H54 (cell line): ENCODE measurements around the gene PDE4D.

Source experiments
- DNase-seq: peaks from one replicate; pipeline ENCODE4 v3.0.0; 2011; ENCODE audit warnings: low spot score, mixed read lengths; ENCODE audit not compliant: insufficient read length
- FAIRE-seq: peaks from 3 replicates; lab custom pipeline; 2011; peaks lifted over from hg19 to GRCh38; lab: Jason Lieb, UNC
- POLR2A ChIP-seq: IDR thresholded peaks from 2 replicates; pipeline ENCODE4 v1.6.1; 2011; ENCODE audit warnings: low read depth, mild to moderate bottlenecking, low read length

PDE4D gene

GRCh38 chr5:59624898-59625297 lies 268.6 kb downstream of the PDE4D start:
- FAIRE-seq: no peak
- no peak for DNase-seq
- TF ChIP-seq POLR2A: no peak

GRCh38 chr5:59622848-59623247 lies 270.7 kb downstream of the PDE4D start:
- FAIRE-seq (no peak), DNase-seq (no peak)
- TF ChIP-seq POLR2A: no peak

GRCh38 chr5:59621477-59621876 lies 272.0 kb downstream of the PDE4D start:
- no peak for DNase-seq
- no peak for FAIRE-seq
- no peak for TF ChIP-seq POLR2A

GRCh38 chr5:59620535-59621212 lies 272.9 kb downstream of the PDE4D start:
- no peak for FAIRE-seq
- DNase-seq: no peak
- TF ChIP-seq POLR2A: no peak

DNA sequence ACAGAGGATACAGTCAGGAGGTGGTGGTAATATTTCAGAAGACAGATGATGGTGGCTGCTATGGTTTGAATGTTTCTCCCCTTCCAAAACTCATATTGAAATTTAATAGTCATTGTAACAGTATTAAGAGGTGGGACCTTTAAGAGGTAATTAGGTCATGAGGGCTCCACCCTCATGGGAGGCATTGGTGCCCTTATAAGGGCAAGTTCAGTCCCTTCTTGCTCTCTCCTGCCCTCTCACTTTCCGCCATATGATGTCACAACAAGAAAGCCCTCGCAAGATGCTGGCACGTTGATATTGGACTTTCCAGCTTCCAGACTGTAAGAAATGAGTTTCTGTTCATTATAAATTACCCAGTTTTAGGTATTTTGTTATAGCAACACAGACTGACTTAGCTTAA lies 274.9 kb downstream of the PDE4D start:
- DNase-seq: no peak
- TF ChIP-seq POLR2A: no peak

DNA sequence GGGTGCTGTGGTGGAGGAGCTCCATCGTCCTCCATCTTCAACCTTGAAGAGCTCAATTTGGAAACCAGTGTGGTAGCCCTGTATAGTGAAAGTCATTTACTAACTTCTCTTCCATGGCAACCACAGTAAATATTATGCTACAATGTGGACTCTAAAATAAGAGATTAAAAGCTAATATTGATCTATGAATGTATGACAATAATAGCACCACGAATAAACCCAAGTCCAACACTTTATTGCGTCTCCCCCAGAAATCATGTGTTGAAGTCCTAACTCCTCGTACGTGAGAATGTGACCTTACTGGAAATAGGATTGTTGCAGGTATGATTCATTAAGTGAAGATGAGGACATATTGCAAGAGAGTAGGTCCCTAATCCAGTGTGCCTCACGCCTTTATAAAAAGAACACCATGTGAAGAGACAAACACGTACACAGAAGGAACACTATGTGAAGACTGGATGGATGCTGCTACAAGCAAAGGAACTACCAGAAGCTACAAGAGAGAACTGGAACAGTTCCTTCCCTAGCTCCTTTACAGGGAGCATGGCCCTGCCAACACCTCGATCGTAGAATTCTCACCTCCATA lies 276.2 kb downstream of the PDE4D start:
- FAIRE-seq: no peak
- TF ChIP-seq POLR2A: no peak
- no peak for DNase-seq

More for the DNA sequence above, 274.9 kb downstream of the PDE4D start:
- no peak for FAIRE-seq

DNA sequence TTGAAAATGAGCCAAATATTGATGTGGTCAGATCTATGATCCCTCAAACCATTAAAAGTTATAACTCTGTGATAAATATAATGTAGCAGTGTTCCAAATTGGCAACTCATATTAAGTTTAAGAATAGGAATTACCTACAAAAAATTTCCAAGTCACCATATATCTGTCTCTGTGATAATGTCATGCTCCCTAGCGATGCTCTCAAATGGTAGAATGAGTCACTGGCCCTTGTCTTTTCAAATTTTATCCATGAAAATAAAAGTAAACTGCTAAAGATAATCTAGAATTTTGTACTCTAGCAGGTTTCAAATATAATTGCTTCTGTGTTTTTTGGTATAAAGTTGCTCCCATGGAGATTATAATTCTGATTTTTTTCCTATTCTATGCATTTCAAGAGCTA lies 277.1 kb downstream of the PDE4D start:
- DNase-seq (no peak), FAIRE-seq (no peak)
- TF ChIP-seq POLR2A: no peak

- no peak for TF ChIP-seq POLR2A
- peak; percentile 91 for FAIRE-seq
- DNase-seq: no peak
These were observed 278.3 kb downstream of the PDE4D start for GRCh38 chr5:59615272-59615671.

- no peak for DNase-seq
- no peak for FAIRE-seq
- TF ChIP-seq POLR2A: no peak
These were observed 283.8 kb downstream of the PDE4D start for GRCh38 chr5:59609501-59610265.

DNA sequence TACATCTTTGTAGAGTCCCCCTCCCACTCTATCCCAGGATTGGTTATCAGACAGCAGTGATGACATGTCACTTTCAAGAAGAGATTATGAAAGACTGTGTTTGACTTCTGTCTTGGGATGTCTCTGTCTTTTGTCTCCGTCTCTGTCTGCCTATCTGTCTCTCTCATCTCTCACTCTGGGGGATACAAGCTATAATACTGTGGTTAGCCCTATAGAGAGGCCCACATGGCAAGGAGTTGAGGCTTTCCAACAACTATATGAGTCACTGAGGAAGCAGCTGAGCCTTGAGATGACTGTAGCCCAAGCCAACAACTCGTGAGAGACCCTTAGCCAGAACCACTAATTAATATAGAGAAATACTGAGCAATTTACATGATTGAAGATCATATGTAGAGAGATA lies 284.8 kb downstream of the PDE4D start:
- FAIRE-seq (no peak), DNase-seq (no peak)
- no peak for TF ChIP-seq POLR2A

- no peak for TF ChIP-seq POLR2A
- FAIRE-seq (no peak), DNase-seq (no peak)
These were observed 286.3 kb downstream of the PDE4D start for GRCh38 chr5:59607138-59607765.

DNA sequence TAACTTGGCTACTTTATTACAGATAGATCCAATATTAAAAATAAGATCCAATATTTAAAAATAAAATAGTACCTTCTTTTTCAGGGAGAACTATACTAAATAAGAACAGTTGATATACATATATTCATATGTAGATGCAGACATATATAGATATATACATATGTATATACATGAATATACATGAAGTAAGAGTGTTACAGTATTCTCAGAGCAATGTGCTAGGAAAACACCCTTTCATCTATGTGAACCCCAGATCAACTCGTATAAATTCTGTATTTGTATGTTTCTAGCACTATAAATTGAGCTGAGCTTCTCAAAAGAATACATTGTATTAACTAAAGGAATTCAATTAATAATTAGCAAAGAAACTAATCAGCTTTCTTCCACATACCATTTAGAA lies 287.6 kb downstream of the PDE4D start:
- TF ChIP-seq POLR2A: no peak
- no peak for FAIRE-seq

DNA sequence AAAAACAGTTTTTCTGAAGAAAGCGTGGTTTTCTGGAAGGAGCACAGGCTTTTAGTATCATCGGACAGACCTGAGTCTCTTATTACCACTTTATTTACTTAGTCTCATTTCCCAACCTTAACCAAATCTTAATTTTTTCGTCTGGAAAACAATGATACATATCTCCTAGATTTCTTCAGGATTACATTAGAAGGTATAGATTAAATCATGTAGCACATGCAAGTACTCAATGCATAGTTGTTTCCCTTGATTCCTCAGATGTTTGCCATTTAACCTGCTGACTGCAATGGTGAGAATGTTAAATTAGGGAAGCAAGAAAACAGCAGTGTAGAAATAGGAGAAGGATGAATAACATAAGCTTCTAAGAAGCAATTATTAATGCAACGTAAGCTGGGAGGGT lies 289.4 kb downstream of the PDE4D start:
- no peak for DNase-seq
- TF ChIP-seq POLR2A: no peak
- FAIRE-seq: peak; percentile 11

More for the DNA sequence above, 287.6 kb downstream of the PDE4D start:
- DNase-seq: no peak

GRCh38 chr5:59600998-59601397 lies 292.5 kb downstream of the PDE4D start:
- FAIRE-seq (no peak), DNase-seq (no peak)
- no peak for TF ChIP-seq POLR2A
